D341Med (cell line): ENCODE results near the gene INAFM1.

Experiments
- DNase-seq: peaks from one replicate; pipeline ENCODE4 v3.0.0; 2012; ENCODE audit warnings: low spot score

Gene INAFM1

DNA sequence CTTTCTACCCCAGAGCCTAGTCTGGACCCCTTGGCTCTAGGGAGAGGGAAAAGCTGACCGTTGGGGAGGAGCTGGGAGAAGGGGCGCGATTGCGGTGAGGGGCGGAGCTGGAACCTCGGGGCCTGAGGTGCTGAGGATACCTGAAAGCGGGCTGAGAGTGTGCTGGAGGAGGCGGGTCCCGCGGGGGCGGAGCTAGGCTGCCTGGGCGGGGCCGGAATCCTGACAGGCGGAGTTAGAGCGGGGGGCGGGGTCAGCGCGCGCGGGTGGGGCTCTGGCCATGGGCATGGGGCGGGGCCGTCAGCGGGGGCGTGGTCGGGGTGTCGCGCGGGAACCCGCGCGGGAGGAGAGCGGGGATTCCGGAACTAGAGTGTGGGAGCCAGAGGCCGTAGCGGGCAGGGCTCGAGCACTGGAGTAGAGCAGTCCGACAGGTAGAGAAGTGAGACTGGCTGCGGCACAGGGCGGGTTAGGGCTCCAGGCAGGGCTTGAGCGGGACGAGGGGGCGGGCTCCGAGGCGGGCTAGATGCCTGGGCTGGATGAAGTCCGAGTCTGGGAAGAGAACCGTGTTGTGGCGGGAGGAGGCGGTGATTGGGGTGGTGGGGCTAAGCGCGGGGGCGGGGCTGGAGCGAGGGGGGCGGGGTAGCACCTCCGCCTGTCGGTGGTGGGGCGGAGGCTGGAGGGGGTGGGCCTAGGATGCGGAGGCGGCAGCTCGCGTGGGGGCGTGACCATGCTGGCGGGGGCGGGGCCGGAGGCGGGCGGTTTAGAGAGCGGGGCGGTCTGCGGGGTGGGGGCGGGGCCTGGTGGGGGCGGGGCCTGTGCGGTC lies at the start of gene INAFM1:
Gene INAFM1 (plus strand): TSS at position 815 of the 820 bp plus-strand sequence. CDS start 35 bp downstream, outside the sequence.
- DNase-seq, result peak; percentile 92

DNA sequence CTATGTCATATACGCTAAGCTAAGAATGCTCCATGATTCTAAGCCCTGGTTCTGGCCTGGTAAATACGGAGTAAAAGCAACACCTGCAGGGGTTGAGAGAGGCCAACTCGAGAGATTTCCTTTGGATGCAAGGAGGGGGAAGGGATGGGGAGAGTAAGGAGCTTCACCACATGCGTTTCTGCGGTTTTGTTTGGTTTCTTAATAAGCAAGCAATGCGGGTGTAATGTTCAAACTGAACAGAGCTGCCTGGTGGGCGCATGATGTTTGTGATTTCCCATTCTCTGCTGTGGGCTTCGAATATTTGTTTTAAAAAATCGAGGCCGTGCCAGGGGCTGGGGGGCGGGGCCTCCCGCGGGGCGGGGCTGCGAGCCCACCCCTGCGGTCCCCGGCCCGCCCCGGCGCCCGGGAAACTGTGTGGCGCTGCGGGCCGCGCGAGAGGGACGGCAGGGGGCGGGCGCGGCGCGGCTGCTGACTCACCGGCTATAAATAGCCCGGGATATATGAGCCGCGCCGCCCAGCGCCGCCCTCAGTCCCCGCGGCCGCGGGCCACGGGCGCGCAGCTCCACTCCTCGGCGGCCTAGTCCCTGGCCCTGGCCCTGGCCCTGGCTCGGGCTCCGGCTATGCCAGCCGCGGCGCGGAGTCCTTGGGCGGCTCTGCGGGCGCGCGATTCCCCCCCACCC lies 48.8 kb upstream of the INAFM1 start:
- DNase-seq, result peak; percentile 100

GRCh38 chr19:47226426-47227351 lies 48.0 kb upstream of the INAFM1 start:
- DNase-seq, result no peak

DNA sequence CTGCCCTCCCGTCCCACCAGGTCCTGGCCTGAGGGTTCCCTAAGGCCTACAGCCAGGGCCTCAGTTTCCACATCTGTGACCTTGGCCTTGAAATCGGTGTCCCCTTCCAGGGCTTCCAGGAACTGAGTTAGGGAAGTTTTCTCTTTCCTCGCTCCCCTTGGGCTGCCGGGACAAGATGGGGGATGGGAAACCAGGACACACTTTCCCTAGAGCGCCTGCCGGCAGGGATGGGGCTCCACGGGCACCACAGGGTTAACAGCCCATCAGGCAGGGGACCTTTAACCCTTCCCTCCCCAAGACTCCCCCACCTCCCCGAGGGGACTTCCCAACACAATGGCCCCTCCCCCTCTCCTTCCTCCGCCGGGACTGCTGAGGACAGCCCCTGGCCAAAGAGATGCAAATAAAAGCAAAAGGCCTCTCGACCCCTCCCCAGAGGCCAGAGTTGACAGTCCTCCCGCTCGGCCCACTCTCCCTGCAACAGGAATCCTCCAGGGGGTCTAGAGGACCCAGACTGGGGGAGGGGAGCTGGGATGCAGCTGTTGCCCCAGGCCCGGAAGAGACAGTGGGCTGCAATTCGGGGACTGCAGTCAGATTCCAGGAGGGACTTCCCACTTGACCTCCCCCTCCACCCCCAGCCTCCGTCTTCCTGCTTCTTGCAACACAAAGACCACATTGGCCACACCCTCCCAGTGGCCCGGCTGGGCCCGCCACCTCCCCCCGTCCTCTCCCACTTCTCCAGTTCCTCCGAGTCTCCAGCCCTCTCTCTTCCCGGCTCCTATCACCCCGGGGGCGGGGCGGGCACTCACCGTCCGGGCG lies 47.1 kb upstream of the INAFM1 start:
- DNase-seq, result peak; percentile 61

GRCh38 chr19:47228168-47228936 lies 46.3 kb upstream of the INAFM1 start:
- DNase-seq, result no peak

DNA sequence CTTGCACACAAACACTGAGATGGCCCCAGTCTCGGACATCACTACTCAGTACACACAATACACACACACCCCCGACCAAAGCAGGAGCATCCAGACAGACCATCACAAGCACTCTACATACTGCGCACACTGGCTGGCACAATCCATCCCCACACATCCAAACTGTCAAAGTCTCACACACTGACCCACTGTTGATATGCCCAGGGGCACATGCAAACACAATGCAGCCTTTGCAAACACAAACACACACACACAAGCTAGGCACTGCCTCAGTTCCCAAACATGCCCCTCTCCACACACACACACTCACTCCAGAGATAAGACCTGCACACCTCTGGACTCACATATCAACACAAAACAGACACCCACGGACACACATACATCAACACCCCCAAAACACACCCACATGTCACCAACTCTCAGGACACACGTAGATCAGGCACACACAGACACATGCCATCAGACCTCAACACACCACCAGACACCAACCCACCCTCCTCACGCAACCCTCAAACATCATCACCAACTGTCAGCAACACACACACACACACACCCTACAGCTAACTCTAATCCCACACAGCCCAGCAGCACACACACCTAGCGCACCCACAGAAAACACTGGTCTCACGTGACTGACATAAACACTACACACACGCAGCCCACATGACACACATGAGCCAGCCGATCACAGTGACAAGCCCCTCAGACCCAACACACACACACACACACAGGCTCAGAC lies 45.6 kb upstream of the INAFM1 start:
- no peak for DNase-seq

- no peak for DNase-seq
These were observed 45.0 kb upstream of the INAFM1 start for GRCh38 chr19:47229676-47230053.

DNA sequence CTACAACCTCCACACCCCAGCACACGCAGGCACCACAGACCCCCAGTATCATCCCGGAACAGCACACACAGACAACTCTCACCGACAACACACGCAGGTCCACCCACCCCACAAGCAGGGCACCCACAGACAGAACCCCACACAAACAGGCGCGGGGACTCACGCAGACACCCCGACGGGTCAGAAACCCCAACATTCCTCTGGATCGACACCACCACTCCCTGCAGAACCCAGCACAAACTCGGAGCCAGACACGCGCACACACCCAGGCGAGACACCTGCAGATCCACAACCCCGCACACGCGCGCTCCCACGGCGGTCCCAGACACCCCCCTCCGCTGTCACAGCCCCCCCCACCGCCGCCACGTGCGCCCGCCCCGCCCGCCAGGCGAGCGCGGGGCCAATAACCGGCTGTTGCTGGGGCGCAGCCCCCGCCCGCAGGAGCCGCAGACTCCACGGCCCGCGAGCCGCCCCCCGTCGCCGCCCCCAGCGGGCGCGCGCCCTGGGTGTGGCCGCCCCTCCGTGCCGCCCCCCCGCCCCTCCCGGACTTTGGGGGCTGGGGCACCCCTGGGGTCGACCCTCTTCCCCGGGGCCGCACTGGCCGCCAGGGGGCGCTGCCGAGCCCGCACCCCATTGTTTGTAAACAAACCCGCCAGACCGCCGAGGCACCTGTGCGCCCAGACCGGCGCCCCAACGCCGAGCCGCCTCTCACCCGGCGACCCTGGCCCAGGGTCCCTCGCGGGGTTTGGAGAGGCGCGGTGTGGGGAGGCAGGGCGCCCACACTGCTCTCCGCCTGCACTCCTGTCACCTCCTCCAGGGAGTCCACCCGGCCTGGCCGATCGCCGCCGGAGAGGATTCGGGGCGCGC lies 44.4 kb upstream of the INAFM1 start:
- DNase-seq, result peak; percentile 84

- no peak for DNase-seq
These were observed 43.8 kb upstream of the INAFM1 start, which contains the start of gene BBC3 for GRCh38 chr19:47230921-47231214. TSS of gene BBC3 (minus strand) at chr19:47231199. CDS start at chr19:47228431, 2,768 bp downstream.

DNA sequence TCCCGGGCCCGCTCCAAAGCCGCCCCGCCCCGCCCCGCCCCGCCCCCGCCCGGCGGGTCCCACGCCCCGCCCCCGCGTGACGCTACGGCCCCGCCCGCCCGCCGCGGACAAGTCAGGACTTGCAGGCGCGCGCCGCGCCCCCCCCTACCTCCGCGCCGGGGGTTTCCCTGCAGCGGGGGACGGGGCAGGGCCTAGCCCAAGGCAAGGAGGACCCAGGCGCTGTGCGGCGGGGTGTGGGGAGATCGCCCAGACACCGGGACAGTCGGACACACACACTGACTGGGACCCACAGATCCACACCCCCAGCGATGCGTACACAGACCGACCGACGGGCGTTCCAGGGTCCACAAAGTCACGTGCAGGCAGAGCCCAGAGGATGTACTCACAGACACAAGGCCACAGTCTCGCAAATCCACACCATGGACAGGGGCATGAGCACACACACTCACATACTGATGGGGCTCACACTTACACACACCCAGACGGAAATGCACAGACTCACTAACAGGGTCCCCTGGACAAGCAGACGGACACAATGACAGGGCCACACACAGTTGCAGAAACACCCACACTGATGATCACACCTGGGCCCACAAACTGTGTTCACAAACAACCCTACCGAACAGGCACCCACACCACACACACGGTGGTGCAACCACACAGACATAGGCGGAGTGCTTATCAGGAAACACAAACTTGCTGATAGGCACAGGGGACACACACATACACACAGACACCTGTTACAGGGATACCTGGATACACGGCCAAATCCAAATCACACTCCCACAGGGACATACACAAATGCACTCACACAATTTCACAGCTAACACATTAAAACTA lies 43.2 kb upstream of the INAFM1 start:
- peak; percentile 96 for DNase-seq

- DNase-seq, result no peak
These were observed 42.1 kb upstream of the INAFM1 start for GRCh38 chr19:47232422-47233211.

DNA sequence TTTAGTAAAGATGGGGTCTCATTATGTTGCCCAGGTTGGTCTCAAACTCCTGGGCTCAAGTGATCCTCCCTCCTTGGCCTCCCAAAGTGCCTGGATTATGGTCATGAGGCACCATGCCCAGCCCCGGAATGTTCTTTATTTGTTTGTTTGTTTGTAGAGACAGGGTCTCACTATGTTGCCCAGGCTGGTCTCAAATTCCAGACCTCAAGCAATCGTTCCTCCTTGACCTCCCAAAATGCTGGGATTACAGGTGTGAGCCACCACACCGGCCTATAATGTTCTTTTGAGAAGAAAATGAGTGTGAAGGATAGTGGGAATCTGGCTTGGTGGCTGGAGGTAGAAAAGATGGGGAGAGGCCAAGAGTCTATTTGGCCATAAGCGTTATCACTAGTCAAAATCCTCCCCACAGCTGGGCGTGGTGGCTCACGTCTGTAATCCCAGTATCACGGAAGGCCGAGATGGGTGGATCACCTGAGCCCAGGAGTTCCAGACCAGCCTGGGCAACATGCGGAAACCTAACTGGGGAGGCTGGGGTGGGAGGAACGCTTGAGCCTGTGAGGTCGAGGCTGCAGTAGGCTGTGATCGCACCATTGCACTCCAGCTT lies 38.5 kb upstream of the INAFM1 start:
- no peak for DNase-seq

- no peak for DNase-seq
These were observed 35.5 kb upstream of the INAFM1 start for GRCh38 chr19:47239152-47239551.

- peak; percentile 92 for DNase-seq
These were observed 34.9 kb upstream of the INAFM1 start for GRCh38 chr19:47239610-47240296.

DNA sequence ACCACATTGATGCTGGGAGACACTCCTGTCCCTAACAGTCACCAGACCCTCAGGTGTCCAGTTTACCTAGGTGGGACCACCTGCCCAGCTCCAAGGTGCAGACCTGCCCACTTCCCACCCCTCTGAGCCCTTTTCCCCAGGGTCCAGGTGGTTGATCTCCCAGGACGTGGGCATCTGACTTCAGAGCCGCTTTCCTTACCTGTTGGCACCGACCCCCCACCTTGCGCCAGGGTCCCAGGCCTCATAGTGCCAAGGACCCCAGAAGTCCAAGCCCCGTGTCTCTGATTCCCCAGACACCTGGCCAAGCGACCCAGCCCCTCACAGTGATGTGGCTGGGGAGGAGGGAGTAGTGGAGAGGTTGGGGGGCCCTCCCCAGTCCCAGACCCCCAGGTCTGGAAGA lies 34.1 kb upstream of the INAFM1 start:
- no peak for DNase-seq
